ENCODE results near the gene BOD1L1. TPM values are rescaled to one million over a fixed set of nuclear protein-coding genes. Genes with fewer than 3 reads are reported as not detected.

BOD1L1 gene
- total RNA-seq, 2 experiments from 2014 or later = 39.3 to 39.6 TPM

DNA sequence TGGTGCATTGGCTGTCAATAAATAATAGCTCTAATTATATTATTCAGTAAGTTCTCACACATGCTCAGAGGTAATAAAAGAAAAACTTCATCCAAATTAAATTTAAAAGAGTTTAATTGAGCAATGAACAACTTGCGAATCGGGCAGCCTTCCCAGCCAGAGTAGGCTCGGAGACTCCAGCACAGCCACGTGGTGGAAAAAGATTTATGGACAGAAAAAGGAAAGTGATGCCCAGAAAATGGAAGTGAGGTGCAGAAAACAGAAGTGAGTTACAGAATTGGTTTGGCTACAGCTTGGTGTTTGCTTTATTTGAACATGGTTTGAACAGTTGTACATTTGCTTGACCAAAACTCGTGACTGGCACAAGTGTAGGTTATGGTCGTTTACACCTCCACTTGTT, 13.6 kb upstream of the BOD1L1 start:
- Histone ChIP-seq H3K36me3 (ENCODE audit: insufficient read depth, low read length) (no peaks in the 10 kb centered on the region), H3K4me3 (ENCODE audit: low read length) (no peak overlapping the region), H3K9me3 (ENCODE audit: control insufficient read depth in 1 of 2, insufficient read depth in 1 of 2, low read length in 2 of 2) (no peaks in the 10 kb centered on the region), H3K4me1 (ENCODE audit: insufficient read depth, low read length) (no peaks in the 10 kb centered on the region), H3K27ac (ENCODE audit: low read depth in 1 of 2, low read length in 2 of 2) (no peak overlapping the region), H3K27me3 (ENCODE audit: control insufficient read depth in 1 of 2, insufficient read depth in 2 of 2, low read length in 2 of 2) (peaks cover 7 to 17% of the 10 kb centered on the region in 2 experiments)
- POLR2A ChIA-PET = no interaction called here
- TF ChIP-seq, protein P1, sequence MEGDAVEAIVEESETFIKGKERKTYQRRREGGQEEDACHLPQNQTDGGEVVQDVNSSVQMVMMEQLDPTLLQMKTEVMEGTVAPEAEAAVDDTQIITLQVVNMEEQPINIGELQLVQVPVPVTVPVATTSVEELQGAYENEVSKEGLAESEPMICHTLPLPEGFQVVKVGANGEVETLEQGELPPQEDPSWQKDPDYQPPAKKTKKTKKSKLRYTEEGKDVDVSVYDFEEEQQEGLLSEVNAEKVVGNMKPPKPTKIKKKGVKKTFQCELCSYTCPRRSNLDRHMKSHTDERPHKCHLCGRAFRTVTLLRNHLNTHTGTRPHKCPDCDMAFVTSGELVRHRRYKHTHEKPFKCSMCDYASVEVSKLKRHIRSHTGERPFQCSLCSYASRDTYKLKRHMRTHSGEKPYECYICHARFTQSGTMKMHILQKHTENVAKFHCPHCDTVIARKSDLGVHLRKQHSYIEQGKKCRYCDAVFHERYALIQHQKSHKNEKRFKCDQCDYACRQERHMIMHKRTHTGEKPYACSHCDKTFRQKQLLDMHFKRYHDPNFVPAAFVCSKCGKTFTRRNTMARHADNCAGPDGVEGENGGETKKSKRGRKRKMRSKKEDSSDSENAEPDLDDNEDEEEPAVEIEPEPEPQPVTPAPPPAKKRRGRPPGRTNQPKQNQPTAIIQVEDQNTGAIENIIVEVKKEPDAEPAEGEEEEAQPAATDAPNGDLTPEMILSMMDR (IDR thresholded peaks at IDR 0.05) = no peak
- intact Hi-C loops (cut with DNase I, micrococcal nuclease) = no loop called here
- Mint-ChIP-seq H3K27ac (no peak overlapping the region), H3K36me3 (ENCODE audit: low read depth) (no peaks in the 10 kb centered on the region), H3K27me3 (peaks cover 66% of the 10 kb centered on the region), H3K4me1 (ENCODE audit: low read depth) (no peaks in the 10 kb centered on the region), H3K4me3 (no peak overlapping the region), H3K9me3 (no peaks in the 10 kb centered on the region)
- CTCF ChIA-PET = interaction anchor here (3.0 kb wide), 1 partner anchor 13 kb away, joined by 11 read pairs; no protein-coding TSS in a partner anchor
- DNase-seq (no peak), ATAC-seq (ENCODE audit: poor library complexity) (no peak)

DNA sequence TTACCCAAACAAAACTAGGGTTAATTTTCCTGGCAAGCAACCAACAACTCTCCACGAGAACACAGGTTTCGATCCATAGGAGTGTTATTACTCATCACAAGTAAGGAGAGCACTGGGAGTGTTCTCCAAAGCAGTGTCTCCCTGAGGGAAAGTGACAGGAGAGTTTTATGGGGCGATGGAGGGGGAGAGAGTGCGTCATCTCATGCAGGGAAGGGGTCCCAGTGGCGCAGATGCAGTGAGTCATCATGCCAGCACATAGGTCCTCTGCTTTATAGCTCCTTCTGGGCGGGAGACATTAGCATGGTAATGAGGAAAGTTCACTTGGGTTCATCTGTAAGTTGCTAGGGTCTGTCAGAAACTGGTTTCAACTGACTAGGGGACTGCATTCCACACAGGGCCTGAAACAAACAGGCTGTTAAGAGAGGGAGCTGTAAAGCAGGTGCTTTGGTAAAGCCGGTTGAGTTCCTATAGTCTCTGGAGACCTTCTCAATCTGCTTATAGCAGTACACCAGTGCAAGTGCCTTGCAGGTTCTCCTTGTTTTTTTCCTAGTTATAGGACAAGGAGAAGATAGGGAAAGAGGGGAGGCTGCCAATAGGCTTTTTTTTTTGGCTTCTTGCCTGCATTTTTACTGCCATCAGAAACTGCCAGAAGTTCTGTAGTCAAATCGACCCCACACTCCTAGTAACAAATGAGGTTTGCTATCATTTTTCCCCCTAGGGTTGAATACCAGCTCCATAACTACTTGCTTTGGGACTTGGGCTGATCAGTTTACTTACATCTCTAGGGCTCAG, 12.8 kb upstream of the BOD1L1 start:
- Mint-ChIP-seq H3K4me1 (ENCODE audit: low read depth) (no peaks in the 10 kb centered on the region), H3K27me3 (peaks cover 67% of the 10 kb centered on the region), H3K36me3 (ENCODE audit: low read depth) (no peaks in the 10 kb centered on the region), H3K9me3 (no peaks in the 10 kb centered on the region), H3K4me3 (no peak overlapping the region), H3K27ac (no peak overlapping the region)
- no peaks in the 10 kb centered on the region for H3K36me3 ChIP-seq (ENCODE audit: insufficient read depth, low read length)
- H3K4me1 ChIP-seq (ENCODE audit: insufficient read depth, low read length) = no peaks in the 10 kb centered on the region
- DNase-seq (no peak), ATAC-seq (ENCODE audit: poor library complexity) (no peak)
- intact Hi-C loops (cut with DNase I, micrococcal nuclease) = no loop called here
- ChIA-PET POLR2A (interaction anchor here (0.6 kb wide), 1 partner anchor 12 kb away, joined by 3 read pairs; the partner anchor contains the start of gene BOD1L1), CTCF (interaction anchor here (1.3 to 3.0 kb wide), 2 partner anchors 14 kb away, joined by 6 to 11 read pairs; no protein-coding TSS in a partner anchor)
- TF ChIP-seq, protein P1 (IDR thresholded peaks at IDR 0.05) = no peak
- H3K4me3 ChIP-seq (ENCODE audit: low read length) = no peak overlapping the region
- H3K27me3 ChIP-seq (ENCODE audit: control insufficient read depth in 1 of 2, insufficient read depth in 2 of 2, low read length in 2 of 2) = peaks cover 13 to 17% of the 10 kb centered on the region in 2 experiments
- no peaks in the 10 kb centered on the region for H3K9me3 ChIP-seq (ENCODE audit: control insufficient read depth in 1 of 2, insufficient read depth in 1 of 2, low read length in 2 of 2)
- H3K27ac ChIP-seq (ENCODE audit: low read depth in 1 of 2, low read length in 2 of 2) = no peak overlapping the region

DNA sequence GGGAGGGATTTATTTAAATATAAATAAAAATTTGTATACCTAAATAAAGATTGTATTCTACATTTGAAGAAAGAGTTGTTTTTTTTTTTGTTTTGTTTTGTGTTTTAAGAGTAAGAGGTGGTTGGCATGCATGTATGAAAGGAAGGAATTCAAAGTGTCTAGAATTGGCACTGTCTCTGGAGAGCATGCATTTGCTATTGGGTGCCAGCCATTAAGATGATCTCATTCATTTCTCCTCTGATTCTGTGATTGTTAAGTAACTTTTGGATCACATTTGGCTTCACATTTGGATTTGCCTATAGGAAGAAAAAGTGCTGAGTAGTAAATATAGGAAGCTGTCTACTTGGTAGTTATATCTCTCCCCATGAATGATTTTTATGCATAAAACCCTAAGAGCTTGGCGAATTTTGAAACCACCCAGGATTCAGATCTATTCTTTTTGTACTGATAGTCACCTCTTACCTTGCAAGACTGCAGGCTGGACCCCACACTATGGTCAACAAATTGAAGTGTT, 7.8 kb upstream of the BOD1L1 start:
- intact Hi-C loops (cut with DNase I, micrococcal nuclease) = no loop called here
- ChIA-PET POLR2A (no interaction called here), CTCF (no interaction called here)
- ATAC-seq (ENCODE audit: poor library complexity) (no peak), DNase-seq (no peak)
- Mint-ChIP-seq H3K4me1 (ENCODE audit: low read depth) (no peaks in the 10 kb centered on the region), H3K36me3 (ENCODE audit: low read depth) (no peaks in the 10 kb centered on the region), H3K4me3 (no peak overlapping the region), H3K27me3 (peaks cover 31% of the 10 kb centered on the region), H3K9me3 (no peaks in the 10 kb centered on the region), H3K27ac (no peak overlapping the region)
- Histone ChIP-seq H3K4me3 (ENCODE audit: low read length) (no peak overlapping the region), H3K27me3 (ENCODE audit: control insufficient read depth in 1 of 2, insufficient read depth in 2 of 2, low read length in 2 of 2) (peaks cover 6 to 8% of the 10 kb centered on the region in 2 experiments), H3K9me3 (ENCODE audit: control insufficient read depth in 1 of 2, insufficient read depth in 1 of 2, low read length in 2 of 2) (no peaks in the 10 kb centered on the region), H3K4me1 (ENCODE audit: insufficient read depth, low read length) (no peaks in the 10 kb centered on the region), H3K36me3 (ENCODE audit: insufficient read depth, low read length) (no peaks in the 10 kb centered on the region), H3K27ac (ENCODE audit: low read depth in 1 of 2, low read length in 2 of 2) (no peak overlapping the region)
- TF ChIP-seq, protein P1 (IDR thresholded peaks at IDR 0.05) = no peak
